HL-60 (cell line): ENCODE data around the gene LAP3.

Source experiments
- DNase-seq, 2 experiments: peaks; one replicate each; pipeline ENCODE4 v3.0.0-alpha.2; 2010 to 2020; ENCODE audit warnings: low read depth in 1 of 2, low spot score in 1 of 2
- H3K27ac ChIP-seq: fragments of 250-450 bp; sonication (Bioruptor Pico); replicated peaks from 2 replicates; pipeline ENCODE4 v1.5.1; 2020; ENCODE audit warnings: mild to moderate bottlenecking, moderate library complexity
- H3K27me3 ChIP-seq: fragments of 250-450 bp; sonication (Bioruptor Pico); 2 replicates; pipeline ENCODE4 v1.5.1; 2021; ENCODE audit warnings: mild to moderate bottlenecking, moderate library complexity; ENCODE audit not compliant: insufficient read depth, poor library complexity, severe bottlenecking
- H3K4me3 ChIP-seq: replicated peaks from 2 replicates; pipeline ENCODE4 v1.5.1; 2011; ENCODE audit warnings: mild to moderate bottlenecking, control low read depth, low read length; ENCODE audit not compliant: insufficient read depth
- GABPA ChIP-seq: IDR thresholded peaks from 2 replicates; pipeline ENCODE4 v1.6.1; 2012; ENCODE audit warnings: low read depth
- POLR2AphosphoS5 ChIP-seq: IDR thresholded peaks from 2 replicates; pipeline ENCODE4 v1.6.1; 2012; ENCODE audit warnings: low read depth
- SPI1 ChIP-seq: IDR thresholded peaks from 2 replicates; pipeline ENCODE4 v1.6.1; 2012; ENCODE audit warnings: low read depth, mild to moderate bottlenecking, borderline replicate concordance
- TF ChIP-seq, protein P1 (sequence below): IDR thresholded peaks from 2 replicates; pipeline ENCODE4 v1.6.1; 2012; ENCODE audit warnings: low read depth; ENCODE audit not compliant: insufficient replicate concordance
- TF ChIP-seq, protein P2 (sequence below): IDR thresholded peaks from one replicate; pipeline ENCODE4 v1.5.1; 2011; ENCODE audit warnings: low read length, control low read depth, inconsistent platforms; ENCODE audit not compliant: insufficient read depth

Gene LAP3

DNA sequence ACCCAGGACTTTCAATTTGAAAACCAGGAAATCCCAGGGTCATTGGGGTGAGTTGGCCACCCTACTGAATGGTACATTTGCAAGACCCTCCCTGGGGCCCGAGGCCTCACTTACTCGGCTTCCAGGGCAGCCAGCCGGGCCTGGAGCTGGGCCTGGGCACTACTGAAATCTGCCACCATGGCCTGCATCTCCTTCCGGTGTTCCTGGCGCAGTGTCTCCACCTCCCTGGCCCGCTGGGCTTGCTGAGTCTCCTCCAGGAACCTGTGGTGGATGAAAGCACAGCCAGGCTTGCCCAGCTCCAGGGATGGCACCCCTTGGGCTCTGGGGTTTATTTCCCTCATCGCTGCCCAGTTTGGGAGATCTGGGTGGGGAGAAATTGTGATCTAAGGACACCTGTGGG is 62.1 kb downstream of the LAP3 start:
- TF ChIP-seq POLR2AphosphoS5 (no peak), GABPA (no peak), SPI1 (no peak)
- TF ChIP-seq, protein P1, sequence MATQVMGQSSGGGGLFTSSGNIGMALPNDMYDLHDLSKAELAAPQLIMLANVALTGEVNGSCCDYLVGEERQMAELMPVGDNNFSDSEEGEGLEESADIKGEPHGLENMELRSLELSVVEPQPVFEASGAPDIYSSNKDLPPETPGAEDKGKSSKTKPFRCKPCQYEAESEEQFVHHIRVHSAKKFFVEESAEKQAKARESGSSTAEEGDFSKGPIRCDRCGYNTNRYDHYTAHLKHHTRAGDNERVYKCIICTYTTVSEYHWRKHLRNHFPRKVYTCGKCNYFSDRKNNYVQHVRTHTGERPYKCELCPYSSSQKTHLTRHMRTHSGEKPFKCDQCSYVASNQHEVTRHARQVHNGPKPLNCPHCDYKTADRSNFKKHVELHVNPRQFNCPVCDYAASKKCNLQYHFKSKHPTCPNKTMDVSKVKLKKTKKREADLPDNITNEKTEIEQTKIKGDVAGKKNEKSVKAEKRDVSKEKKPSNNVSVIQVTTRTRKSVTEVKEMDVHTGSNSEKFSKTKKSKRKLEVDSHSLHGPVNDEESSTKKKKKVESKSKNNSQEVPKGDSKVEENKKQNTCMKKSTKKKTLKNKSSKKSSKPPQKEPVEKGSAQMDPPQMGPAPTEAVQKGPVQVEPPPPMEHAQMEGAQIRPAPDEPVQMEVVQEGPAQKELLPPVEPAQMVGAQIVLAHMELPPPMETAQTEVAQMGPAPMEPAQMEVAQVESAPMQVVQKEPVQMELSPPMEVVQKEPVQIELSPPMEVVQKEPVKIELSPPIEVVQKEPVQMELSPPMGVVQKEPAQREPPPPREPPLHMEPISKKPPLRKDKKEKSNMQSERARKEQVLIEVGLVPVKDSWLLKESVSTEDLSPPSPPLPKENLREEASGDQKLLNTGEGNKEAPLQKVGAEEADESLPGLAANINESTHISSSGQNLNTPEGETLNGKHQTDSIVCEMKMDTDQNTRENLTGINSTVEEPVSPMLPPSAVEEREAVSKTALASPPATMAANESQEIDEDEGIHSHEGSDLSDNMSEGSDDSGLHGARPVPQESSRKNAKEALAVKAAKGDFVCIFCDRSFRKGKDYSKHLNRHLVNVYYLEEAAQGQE = no peak
- TF ChIP-seq, protein P2, sequence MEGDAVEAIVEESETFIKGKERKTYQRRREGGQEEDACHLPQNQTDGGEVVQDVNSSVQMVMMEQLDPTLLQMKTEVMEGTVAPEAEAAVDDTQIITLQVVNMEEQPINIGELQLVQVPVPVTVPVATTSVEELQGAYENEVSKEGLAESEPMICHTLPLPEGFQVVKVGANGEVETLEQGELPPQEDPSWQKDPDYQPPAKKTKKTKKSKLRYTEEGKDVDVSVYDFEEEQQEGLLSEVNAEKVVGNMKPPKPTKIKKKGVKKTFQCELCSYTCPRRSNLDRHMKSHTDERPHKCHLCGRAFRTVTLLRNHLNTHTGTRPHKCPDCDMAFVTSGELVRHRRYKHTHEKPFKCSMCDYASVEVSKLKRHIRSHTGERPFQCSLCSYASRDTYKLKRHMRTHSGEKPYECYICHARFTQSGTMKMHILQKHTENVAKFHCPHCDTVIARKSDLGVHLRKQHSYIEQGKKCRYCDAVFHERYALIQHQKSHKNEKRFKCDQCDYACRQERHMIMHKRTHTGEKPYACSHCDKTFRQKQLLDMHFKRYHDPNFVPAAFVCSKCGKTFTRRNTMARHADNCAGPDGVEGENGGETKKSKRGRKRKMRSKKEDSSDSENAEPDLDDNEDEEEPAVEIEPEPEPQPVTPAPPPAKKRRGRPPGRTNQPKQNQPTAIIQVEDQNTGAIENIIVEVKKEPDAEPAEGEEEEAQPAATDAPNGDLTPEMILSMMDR = no peak
- no peak overlapping the region for H3K27ac ChIP-seq
- H3K4me3 ChIP-seq = no peak overlapping the region
- no peak for DNase-seq
- H3K27me3 ChIP-seq = no peaks in the 10 kb centered on the region

DNA sequence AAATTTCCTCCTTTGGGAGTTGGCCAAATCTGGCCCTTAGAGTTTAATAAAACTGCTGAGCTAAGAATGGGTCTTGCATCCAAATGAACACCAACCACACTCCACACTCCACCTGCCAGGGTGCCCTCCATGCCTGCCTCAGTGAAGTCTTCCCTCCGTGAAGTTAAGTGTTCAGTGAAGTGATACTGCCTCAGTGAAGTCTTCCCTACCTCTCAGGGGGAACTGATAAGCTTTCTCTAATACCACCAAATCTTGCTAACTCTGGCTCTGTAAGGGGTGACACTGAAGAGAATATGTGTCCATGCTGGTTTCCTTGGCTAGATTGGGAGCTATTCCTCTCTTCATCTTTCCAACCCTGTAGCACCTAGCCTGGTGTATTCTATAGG is 65.4 kb downstream of the LAP3 start:
- no peak overlapping the region for H3K4me3 ChIP-seq
- DNase-seq = no peak
- no peak for TF ChIP-seq POLR2AphosphoS5
- TF ChIP-seq, protein P1 = no peak
- no peak for TF ChIP-seq SPI1
- TF ChIP-seq, protein P2 = no peak
- no peak for TF ChIP-seq GABPA
- no peaks in the 10 kb centered on the region for H3K27me3 ChIP-seq
- H3K27ac ChIP-seq = no peak overlapping the region

DNA sequence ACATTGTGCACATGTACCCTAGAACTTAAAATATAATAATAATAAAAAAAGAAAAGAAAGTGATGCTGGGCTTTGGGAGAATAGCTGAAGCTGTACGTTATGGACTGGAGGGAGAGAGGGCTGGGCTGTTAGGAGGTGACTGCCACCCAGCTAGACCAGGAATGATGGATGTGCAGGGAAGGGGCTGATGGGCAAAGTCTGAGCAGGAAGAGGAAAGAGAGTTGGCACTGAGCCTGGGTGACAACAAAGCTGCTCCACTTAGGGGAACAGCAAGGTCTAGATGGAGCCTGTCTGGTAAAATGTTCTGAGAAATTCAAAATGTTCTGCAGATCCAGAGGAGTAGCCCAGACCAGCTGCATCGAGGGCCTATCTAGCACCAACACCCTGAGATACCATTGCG is 69.7 kb downstream of the LAP3 start:
- H3K4me3 ChIP-seq = no peak overlapping the region
- DNase-seq = no peak
- no peak overlapping the region for H3K27ac ChIP-seq
- H3K27me3 ChIP-seq = no peaks in the 10 kb centered on the region
- TF ChIP-seq, protein P1 = no peak
- TF ChIP-seq POLR2AphosphoS5 (no peak), SPI1 (no peak), GABPA (no peak)
- TF ChIP-seq, protein P2 = no peak
